Measurements from ENCODE around the gene CMSS1.

GRCh38 chr3:100057716-100058575 is 240.3 kb downstream of the CMSS1 start:
- TF ChIP-seq POLR2A (IDR thresholded peaks at IDR 0.05) (no peak), CTCF (IDR thresholded peaks at IDR 0.05) (no peak)
